Keratinocyte (primary cell): ENCODE results near the gene TSC22D4. TPM values are rescaled to one million over a fixed set of nuclear protein-coding genes. Genes with fewer than 3 reads are reported as not detected.

Source experiments
- DNase-seq: peaks from one replicate; pipeline ENCODE4 v3.0.0-alpha.2; 2011; ENCODE audit warnings: low read depth, missing footprints, low spot score
- FAIRE-seq: peaks from 2 replicates; lab custom pipeline; 2011; peaks lifted over from hg19 to GRCh38; lab: Jason Lieb, UNC
- H2AFZ ChIP-seq: 2 replicates; pipeline ENCODE4 v1.6.0; 2012; ENCODE audit warnings: low read length, control low read depth, inconsistent platforms; ENCODE audit not compliant: control insufficient read depth
- H3K27ac ChIP-seq: 2 replicates; pipeline ENCODE4 v1.5.1; 2011; ENCODE audit warnings: low read length; ENCODE audit not compliant: control insufficient read depth, insufficient read depth
- H3K27me3 ChIP-seq: 3 replicates; pipeline ENCODE4 v1.6.0; 2011; ENCODE audit warnings: low read length; ENCODE audit not compliant: control insufficient read depth, insufficient read depth; ENCODE audit errors: extremely low read depth
- H3K36me3 ChIP-seq, 2 experiments: 2 replicates in 1 of 2; 3 replicates in 1 of 2; pipeline ENCODE4 v1.5.1; 2011; ENCODE audit warnings: low read length in 2 of 2, mild to moderate bottlenecking in 1 of 2; ENCODE audit not compliant: control insufficient read depth in 2 of 2, insufficient read depth in 2 of 2; ENCODE audit errors: extremely low read depth in 1 of 2
- H3K4me1 ChIP-seq: 3 replicates; pipeline ENCODE4 v1.5.1; 2011; ENCODE audit warnings: low read length; ENCODE audit not compliant: control insufficient read depth, insufficient read depth; ENCODE audit errors: extremely low read depth
- H3K4me2 ChIP-seq: 3 replicates; pipeline ENCODE4 v1.6.0; 2011; ENCODE audit warnings: low read depth, low read length; ENCODE audit not compliant: control insufficient read depth, insufficient read depth; ENCODE audit errors: extremely low read depth
- H3K4me3 ChIP-seq, 3 experiments: fragments of 200-600 bp in 1 of 3; sonication (generic) in 1 of 3; 2 replicates in 2 of 3; 3 replicates in 1 of 3; pipeline ENCODE4 v1.5.1; 2011 to 2016; ENCODE audit warnings: low read length in 3 of 3, mild to moderate bottlenecking in 3 of 3, control low read depth in 2 of 3, inconsistent platforms in 1 of 3, low read depth in 1 of 3, mixed read lengths in 1 of 3, mixed run types in 1 of 3, moderate library complexity in 1 of 3; ENCODE audit not compliant: control insufficient read depth in 2 of 3, insufficient read depth in 2 of 3; ENCODE audit errors: extremely low read depth in 1 of 3
- H3K79me2 ChIP-seq: 2 replicates; pipeline ENCODE4 v1.6.0; 2012; ENCODE audit warnings: low read length; ENCODE audit not compliant: control insufficient read depth, insufficient read depth
- H3K9ac ChIP-seq: 3 replicates; pipeline ENCODE4 v1.6.0; 2011; ENCODE audit warnings: low read length; ENCODE audit not compliant: control insufficient read depth, insufficient read depth; ENCODE audit errors: extremely low read depth
- H3K9me1 ChIP-seq: 3 replicates; pipeline ENCODE4 v1.6.0; 2011; ENCODE audit warnings: low read length; ENCODE audit not compliant: control insufficient read depth, insufficient read depth; ENCODE audit errors: extremely low read depth
- H3K9me3 ChIP-seq: 2 replicates; pipeline ENCODE4 v1.5.1; 2012; ENCODE audit warnings: low read depth, low read length; ENCODE audit not compliant: control insufficient read depth
- H4K20me1 ChIP-seq: 3 replicates; pipeline ENCODE4 v1.6.0; 2011; ENCODE audit warnings: low read length; ENCODE audit not compliant: control insufficient read depth, insufficient read depth; ENCODE audit errors: extremely low read depth
- EZH2 ChIP-seq: IDR thresholded peaks from one replicate; pipeline ENCODE4 v1.6.1; 2012; ENCODE audit warnings: inconsistent platforms, mild to moderate bottlenecking, low read length, moderate library complexity
- dilution Hi-C: fragments of 300-500 bp; cut with MboI; formaldehyde crosslinking; loops from one replicate; pipeline ENCODE4 v1.7.0; 2020; ENCODE audit warnings: low sequenced_read_pairs; ENCODE audit not compliant: extremely low pct_ligation_motif_present
- polyA plus RNA-seq, 5 experiments: library from polyadenylated mRNA; depleted of rRNA in 3 of 5; stranded (reverse) in 3 of 5; stranded (forward) in 1 of 5; unstranded in 1 of 5; fragments of >200 nt; gene quantifications; 1 replicate in 1 of 5; 2 replicates in 3 of 5; 3 replicates in 1 of 5; pipeline versions ENCODE4 v1.2.1 to v1.2.3, GENCODE V29; 2011 to 2012; ENCODE audit warnings: missing spikeins in 2 of 5, low read depth in 1 of 5, low replicate concordance in 1 of 5
- TF ChIP-seq, protein P1 (sequence below), 3 experiments: IDR thresholded peaks in 1 of 3; conservative IDR thresholded peaks in 1 of 3; optimal IDR thresholded peaks in 1 of 3; 2 replicates in 2 of 3; 3 replicates in 1 of 3; pipeline versions ENCODE3 to v1.5.1; 2011; ENCODE audit warnings: low read length in 3 of 3, mild to moderate bottlenecking in 3 of 3, moderate library complexity in 2 of 3, control low read depth in 1 of 3, inconsistent platforms in 1 of 3; ENCODE audit not compliant: insufficient read depth in 2 of 3; ENCODE audit errors: extremely low read depth in 1 of 3

The TSC22D4 gene
- polyA plus RNA-seq, 1 donor (not counting 4 experiments of a cell fraction or from before 2014, with no cell fraction given): 8.4 TPM

DNA sequence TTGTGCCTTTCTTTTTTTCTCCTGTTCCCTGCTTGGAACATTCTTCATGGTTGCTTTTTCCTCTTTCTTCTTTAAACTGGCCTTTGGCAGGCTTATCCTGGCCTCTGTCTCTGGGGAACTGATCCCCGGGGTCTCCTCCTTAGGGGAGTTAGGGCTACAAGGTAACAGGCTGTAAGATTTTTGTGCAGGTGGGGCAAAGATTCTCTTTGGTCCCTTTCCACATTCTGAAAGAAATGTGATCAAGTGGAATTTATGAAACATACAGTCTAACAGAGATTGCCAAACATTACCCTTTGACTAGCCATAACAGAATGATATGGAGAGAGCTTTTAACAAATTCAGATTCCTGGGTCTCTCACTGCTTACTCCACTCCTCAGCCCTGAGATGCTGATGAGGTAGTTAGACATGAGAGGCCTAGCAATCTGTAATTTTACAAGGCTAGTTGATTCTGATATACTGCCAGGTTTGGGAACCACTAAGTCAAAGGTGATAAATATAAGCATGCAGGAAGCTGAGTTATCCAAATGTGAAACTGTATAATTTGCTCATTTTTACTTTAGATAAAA is 59.3 kb downstream of the TSC22D4 start:
- H3K27me3 ChIP-seq: no peaks in the 10 kb centered on the region
- H4K20me1 ChIP-seq: no peaks in the 10 kb centered on the region
- dilution Hi-C loops: no loop called here
- no peak overlapping the region for H3K4me2 ChIP-seq
- H3K4me3 ChIP-seq: no peak overlapping the region
- no peak for FAIRE-seq
- H3K9me1 ChIP-seq: no peaks in the 10 kb centered on the region
- no peak overlapping the region for H3K27ac ChIP-seq
- H3K36me3 ChIP-seq: no peaks in the 10 kb centered on the region
- no peaks in the 10 kb centered on the region for H3K4me1 ChIP-seq
- H3K9me3 ChIP-seq: no peaks in the 10 kb centered on the region
- DNase-seq: no peak
- H2AFZ ChIP-seq: no peak overlapping the region
- no peaks in the 10 kb centered on the region for H3K79me2 ChIP-seq
- TF ChIP-seq, protein P1, sequence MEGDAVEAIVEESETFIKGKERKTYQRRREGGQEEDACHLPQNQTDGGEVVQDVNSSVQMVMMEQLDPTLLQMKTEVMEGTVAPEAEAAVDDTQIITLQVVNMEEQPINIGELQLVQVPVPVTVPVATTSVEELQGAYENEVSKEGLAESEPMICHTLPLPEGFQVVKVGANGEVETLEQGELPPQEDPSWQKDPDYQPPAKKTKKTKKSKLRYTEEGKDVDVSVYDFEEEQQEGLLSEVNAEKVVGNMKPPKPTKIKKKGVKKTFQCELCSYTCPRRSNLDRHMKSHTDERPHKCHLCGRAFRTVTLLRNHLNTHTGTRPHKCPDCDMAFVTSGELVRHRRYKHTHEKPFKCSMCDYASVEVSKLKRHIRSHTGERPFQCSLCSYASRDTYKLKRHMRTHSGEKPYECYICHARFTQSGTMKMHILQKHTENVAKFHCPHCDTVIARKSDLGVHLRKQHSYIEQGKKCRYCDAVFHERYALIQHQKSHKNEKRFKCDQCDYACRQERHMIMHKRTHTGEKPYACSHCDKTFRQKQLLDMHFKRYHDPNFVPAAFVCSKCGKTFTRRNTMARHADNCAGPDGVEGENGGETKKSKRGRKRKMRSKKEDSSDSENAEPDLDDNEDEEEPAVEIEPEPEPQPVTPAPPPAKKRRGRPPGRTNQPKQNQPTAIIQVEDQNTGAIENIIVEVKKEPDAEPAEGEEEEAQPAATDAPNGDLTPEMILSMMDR (optimal IDR thresholded peaks at IDR 0.05 in 1 of 3, IDR thresholded peaks at IDR 0.05 in 1 of 3, conservative IDR thresholded peaks at IDR 0.05 in 1 of 3; ENCODE audit: extremely low read depth in 1 of 3, insufficient read depth in 2 of 3, low read length in 3 of 3): no peak
- TF ChIP-seq EZH2: no peak
- no peak overlapping the region for H3K9ac ChIP-seq

GRCh38 chr7:100418930-100419659 is 59.9 kb downstream of the TSC22D4 start:
- Histone ChIP-seq H3K9ac (no peak overlapping the region), H3K27me3 (no peaks in the 10 kb centered on the region), H3K4me3 (no peak overlapping the region), H3K27ac (no peak overlapping the region), H3K79me2 (no peaks in the 10 kb centered on the region), H2AFZ (no peak overlapping the region), H4K20me1 (no peaks in the 10 kb centered on the region), H3K36me3 (no peaks in the 10 kb centered on the region), H3K9me3 (no peaks in the 10 kb centered on the region), H3K9me1 (no peaks in the 10 kb centered on the region), H3K4me1 (no peaks in the 10 kb centered on the region), H3K4me2 (no peak overlapping the region)
- no peak for DNase-seq
- FAIRE-seq: no peak
- dilution Hi-C loops: no loop called here
- TF ChIP-seq, protein P1 (optimal IDR thresholded peaks at IDR 0.05 in 1 of 3, IDR thresholded peaks at IDR 0.05 in 1 of 3, conservative IDR thresholded peaks at IDR 0.05 in 1 of 3; ENCODE audit: extremely low read depth in 1 of 3, insufficient read depth in 2 of 3, low read length in 3 of 3): no peak
- TF ChIP-seq EZH2: no peak

Other genes with a start within 250 kb of the TSC22D4 start
- not detected in 3 replicates for gene SPDYE3, start 171.5 kb downstream of the TSC22D4 start, polyA plus RNA-seq
- gene PILRB, start 121.1 kb downstream of the TSC22D4 start, polyA plus RNA-seq: 16.5 to 31.4 TPM (median 23.1 TPM) in 3 replicates
- gene PILRA, start 105.7 kb downstream of the TSC22D4 start, polyA plus RNA-seq: 0.17 to 0.59 TPM (median 0.33 TPM) in 3 replicates
- 1.4 to 2.0 TPM (median 1.7 TPM) in 3 replicates for gene ZCWPW1, start 50.5 kb downstream of the TSC22D4 start, polyA plus RNA-seq
- gene MEPCE, start 49.4 kb downstream of the TSC22D4 start, polyA plus RNA-seq: 10.6 to 14.7 TPM (median 10.8 TPM) in 3 replicates
- 12.2 to 15.3 TPM (median 13.3 TPM) in 3 replicates for gene PPP1R35, start 42.7 kb downstream of the TSC22D4 start, polyA plus RNA-seq
- 0.24 to 0.54 TPM (median 0.37 TPM) in 3 replicates for gene SPACDR, start 15.0 kb downstream of the TSC22D4 start, polyA plus RNA-seq
- 0.16 to 0.48 TPM (median 0.16 TPM) in 3 replicates for gene NYAP1, start 4.7 kb upstream of the TSC22D4 start, polyA plus RNA-seq
- 3.1 to 4.1 TPM (median 3.4 TPM) in 3 replicates for gene AGFG2, start 60.0 kb upstream of the TSC22D4 start, polyA plus RNA-seq
- 0.16 to 0.21 TPM in 2 of 3 replicates, not detected in the other for gene SAP25, start 94.7 kb upstream of the TSC22D4 start, polyA plus RNA-seq
- gene LRCH4, start 106.9 kb upstream of the TSC22D4 start, polyA plus RNA-seq: 4.9 to 8.1 TPM (median 7.3 TPM) in 3 replicates
- gene FBXO24, start 107.1 kb upstream of the TSC22D4 start, polyA plus RNA-seq: 0.19 to 0.34 TPM (median 0.22 TPM) in 3 replicates
- 0.63 to 1.3 TPM (median 0.80 TPM) in 3 replicates for gene PCOLCE, start 123.1 kb upstream of the TSC22D4 start, polyA plus RNA-seq
- 4.1 to 17.0 TPM (median 5.5 TPM) in 3 replicates for gene MOSPD3, start 133.3 kb upstream of the TSC22D4 start, polyA plus RNA-seq
- 0.07 to 0.21 TPM (median 0.12 TPM) in 3 replicates for gene TFR2, start 162.3 kb upstream of the TSC22D4 start, polyA plus RNA-seq
- not detected in 3 replicates for gene ACTL6B, start 177.2 kb upstream of the TSC22D4 start, polyA plus RNA-seq
- gene GNB2, start 194.5 kb upstream of the TSC22D4 start, polyA plus RNA-seq: 87.2 to 216 TPM (median 126 TPM) in 3 replicates
- 3.2 to 4.8 TPM (median 4.0 TPM) in 3 replicates for gene GIGYF1, start 215.0 kb upstream of the TSC22D4 start, polyA plus RNA-seq
- 37.8 to 50.3 TPM (median 44.6 TPM) in 3 replicates for gene POP7, start 226.9 kb upstream of the TSC22D4 start, polyA plus RNA-seq
- gene EPO, start 241.3 kb upstream of the TSC22D4 start, polyA plus RNA-seq: 0.35 to 0.86 TPM (median 0.41 TPM) in 3 replicates